ENCODE data around the gene ADCY1. TPM values are rescaled to one million over a fixed set of nuclear protein-coding genes. Genes with fewer than 3 reads are reported as not detected.

Gene ADCY1
- total and polyA plus RNA-seq, 4 donors: 0.33 to 20.1 (median 4.1) TPM

GRCh38 chr7:45716380-45717203 is 142.4 kb downstream of the ADCY1 start (continued):
- no peak for TF ChIP-seq ZBTB33 (IDR thresholded peaks at IDR 0.05)
- no peak for TF ChIP-seq SP1 (IDR thresholded peaks at IDR 0.05)

GRCh38 chr7:45717537-45718235 is 143.5 kb downstream of the ADCY1 start:
- DNase-seq (ENCODE audit: low spot score): no peak
- no peak overlapping the region for H3K27ac ChIP-seq (ENCODE audit: low read depth in 1 of 2, low read length in 2 of 2)
- peaks cover 5 to 40% (median 33%) of the 10 kb centered on the region in 4 donors for H3K36me3 ChIP-seq (ENCODE audit: control insufficient read depth in 4 of 4, insufficient read depth in 3 of 4, low read depth in 1 of 4, low read length in 3 of 4)
- H3K9me3 ChIP-seq (ENCODE audit: control insufficient read depth in 4 of 4, low read length in 3 of 4): no peaks in the 10 kb centered on the region
- no peak overlapping the region for H3K9ac ChIP-seq (ENCODE audit: low read depth in 1 of 2, low read length in 2 of 2)
- WGBS: 85% methylated on average over 17 of the region's 17 CpGs
- H3K4me1 ChIP-seq (ENCODE audit: control insufficient read depth in 4 of 4, insufficient read depth in 4 of 4, low read length in 3 of 4): peaks cover 0 to 2% (median 0%) of the 10 kb centered on the region in 4 donors
- no peaks in the 10 kb centered on the region for H3K27me3 ChIP-seq (ENCODE audit: control insufficient read depth in 4 of 4, insufficient read depth in 4 of 4, low read length in 3 of 4)
- no peak overlapping the region for H3K4me3 ChIP-seq (ENCODE audit: low read depth in 1 of 3, low read length in 3 of 3)
- TF ChIP-seq NR2F2 (IDR thresholded peaks at IDR 0.05): no peak
- TF ChIP-seq HNF4G (IDR thresholded peaks at IDR 0.05): no peak
- no peak for TF ChIP-seq RXRA (IDR thresholded peaks at IDR 0.05)
- TF ChIP-seq EGR1 (IDR thresholded peaks at IDR 0.05; ENCODE audit: low read depth in 2 of 2): no peak
- TF ChIP-seq FOXA1 (IDR thresholded peaks at IDR 0.05): no peak
- TF ChIP-seq MAX (IDR thresholded peaks at IDR 0.05): no peak
- no peak for TF ChIP-seq REST (IDR thresholded peaks at IDR 0.05)
- TF ChIP-seq YY1 (IDR thresholded peaks at IDR 0.05): no peak
- no peak for TF ChIP-seq HNF4A (conservative IDR thresholded peaks at IDR 0.05)
- no peak for TF ChIP-seq GABPA (IDR thresholded peaks at IDR 0.05 in 1 of 2, conservative IDR thresholded peaks at IDR 0.05 in 1 of 2)
- no peak for TF ChIP-seq SP1 (IDR thresholded peaks at IDR 0.05)
- TF ChIP-seq ATF3 (IDR thresholded peaks at IDR 0.05): no peak
- TF ChIP-seq JUND (IDR thresholded peaks at IDR 0.05): no peak
- TF ChIP-seq ZBTB33 (IDR thresholded peaks at IDR 0.05): no peak
- no peak for TF ChIP-seq RAD21 (IDR thresholded peaks at IDR 0.05)
- TF ChIP-seq FOXA2 (IDR thresholded peaks at IDR 0.05): no peak
- no peak for TF ChIP-seq CTCF (IDR thresholded peaks at IDR 0.05; ENCODE audit: low read depth, low read length, missing input control)
- no peak for TF ChIP-seq TAF1 (conservative IDR thresholded peaks at IDR 0.05)

All from liver (tissue), 9 donors.